Mucosa of rectum (tissue), 2 donors: ENCODE results near the gene ZNF407.

Experiments used
- H3K27ac ChIP-seq, 2 donors: one replicate each; pipeline ENCODE4 v1.7.0; 2013; ENCODE audit warnings: inconsistent platforms in 2 of 2, low read depth in 2 of 2, low read length in 2 of 2
- H3K27me3 ChIP-seq, 2 donors: one replicate each; pipeline ENCODE4 v1.7.0; 2013; ENCODE audit warnings: low read length in 2 of 2; ENCODE audit not compliant: control insufficient read depth in 2 of 2, insufficient read depth in 2 of 2
- H3K36me3 ChIP-seq, 2 donors: one replicate each; pipeline ENCODE4 v1.7.0; 2013; ENCODE audit warnings: low read length in 2 of 2; ENCODE audit not compliant: control insufficient read depth in 2 of 2, insufficient read depth in 2 of 2
- H3K4me1 ChIP-seq, 2 donors: one replicate each; pipeline ENCODE4 v1.7.0; 2013; ENCODE audit warnings: low read length in 2 of 2, mild to moderate bottlenecking in 1 of 2; ENCODE audit not compliant: control insufficient read depth in 2 of 2, insufficient read depth in 2 of 2
- H3K4me3 ChIP-seq, 2 donors: one replicate each; pipeline ENCODE4 v1.7.0; 2013; ENCODE audit warnings: low read length in 2 of 2
- H3K9ac ChIP-seq, 2 donors: one replicate each; pipeline ENCODE4 v1.7.0; 2013; ENCODE audit warnings: low read length in 2 of 2, low read depth in 1 of 2, mild to moderate bottlenecking in 1 of 2
- H3K9me3 ChIP-seq, 2 donors: one replicate each; pipeline ENCODE4 v1.7.0; 2013; ENCODE audit warnings: low read length in 2 of 2; ENCODE audit not compliant: control insufficient read depth in 2 of 2
- donor health status: healthy.
- donor health status: Normal muscosa, but diverticular disease.

ZNF407 gene

GRCh38 chr18:75000920-75001319 lies 403.2 kb downstream of the ZNF407 start:
- H3K27me3 ChIP-seq: no peaks in the 10 kb centered on the region
- H3K4me1 ChIP-seq: no peaks in the 10 kb centered on the region
- H3K4me3 ChIP-seq: no peak overlapping the region
- H3K36me3 ChIP-seq: no peaks in the 10 kb centered on the region
- H3K27ac ChIP-seq: no peak overlapping the region
- H3K9me3 ChIP-seq: no peaks in the 10 kb centered on the region
- no peak overlapping the region for H3K9ac ChIP-seq

GRCh38 chr18:75003039-75003438 lies 405.4 kb downstream of the ZNF407 start:
- Histone ChIP-seq H3K4me1 (no peaks in the 10 kb centered on the region), H3K36me3 (no peaks in the 10 kb centered on the region), H3K4me3 (no peak overlapping the region), H3K9ac (no peak overlapping the region), H3K27me3 (no peaks in the 10 kb centered on the region), H3K9me3 (no peaks in the 10 kb centered on the region), H3K27ac (no peak overlapping the region)

DNA sequence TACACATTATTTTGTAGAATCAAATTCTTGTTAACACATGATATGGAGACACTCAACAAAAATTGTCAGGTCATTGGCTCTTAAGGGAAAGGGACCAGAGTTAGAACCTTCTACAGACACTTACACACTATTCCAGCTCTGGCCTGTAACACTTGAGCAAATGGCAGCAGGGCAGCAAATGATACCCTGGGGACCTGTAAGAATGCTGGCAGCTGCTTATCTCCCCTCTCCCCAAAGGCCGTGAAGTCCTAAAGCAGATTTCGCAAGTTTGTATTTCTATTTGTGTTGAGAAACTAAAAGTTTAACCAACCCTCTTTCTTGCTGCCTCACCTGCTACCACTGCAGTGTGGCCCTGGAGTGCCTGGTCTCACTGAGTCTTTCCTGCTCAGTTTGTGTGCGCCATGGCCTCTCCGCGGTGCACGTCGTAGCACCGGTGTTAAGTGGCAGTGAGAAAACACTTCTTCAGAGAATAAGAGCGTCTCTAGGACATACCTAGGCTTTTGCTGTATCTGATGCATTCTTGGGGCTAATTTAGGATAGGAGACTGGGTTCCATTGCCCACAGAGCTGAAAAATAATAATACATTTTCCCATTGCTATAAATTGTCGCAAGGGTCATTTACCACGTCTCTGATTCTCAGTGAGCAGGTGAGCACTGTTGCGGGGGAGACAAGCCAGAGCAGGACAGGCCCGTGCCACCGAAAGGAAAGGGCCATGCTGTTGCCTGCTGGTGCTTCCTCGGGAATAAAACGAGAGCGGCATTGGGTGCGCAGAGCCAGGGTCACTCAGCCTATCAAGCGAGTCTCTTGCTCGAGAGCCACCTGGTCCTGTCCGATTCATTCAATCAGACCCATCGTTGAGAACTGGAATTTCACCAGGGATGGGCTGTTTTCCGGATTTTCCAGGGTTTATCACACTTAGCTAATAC lies 406.4 kb downstream of the ZNF407 start:
- H3K27ac ChIP-seq: no peak overlapping the region
- no peaks in the 10 kb centered on the region for H3K36me3 ChIP-seq
- no peak overlapping the region for H3K4me3 ChIP-seq
- H3K4me1 ChIP-seq: no peaks in the 10 kb centered on the region
- no peak overlapping the region for H3K9ac ChIP-seq
- H3K9me3 ChIP-seq: no peaks in the 10 kb centered on the region
- no peaks in the 10 kb centered on the region for H3K27me3 ChIP-seq

DNA sequence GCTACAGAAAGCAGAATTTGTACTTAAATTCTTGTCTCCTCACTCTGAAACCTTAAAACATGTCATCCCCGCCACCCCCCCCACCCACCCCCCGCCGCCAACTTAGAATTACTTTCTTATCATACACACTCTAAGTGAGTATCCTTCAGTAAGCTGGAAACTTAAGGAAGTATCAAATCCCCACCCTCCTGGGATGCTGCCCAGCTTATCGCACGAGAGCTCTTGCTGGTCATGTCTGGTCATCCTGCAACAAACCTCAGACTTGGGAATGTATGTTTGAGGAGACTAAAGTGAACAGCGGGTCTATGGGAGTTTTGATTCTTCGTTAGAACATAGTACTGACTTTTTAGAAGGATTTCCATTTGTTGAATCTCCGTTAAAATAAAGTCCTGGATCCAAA lies 408.0 kb downstream of the ZNF407 start:
- no peaks in the 10 kb centered on the region for H3K4me1 ChIP-seq
- no peaks in the 10 kb centered on the region for H3K36me3 ChIP-seq
- H3K9ac ChIP-seq: no peak overlapping the region
- H3K27ac ChIP-seq: no peak overlapping the region
- H3K4me3 ChIP-seq: no peak overlapping the region
- no peaks in the 10 kb centered on the region for H3K27me3 ChIP-seq
- no peaks in the 10 kb centered on the region for H3K9me3 ChIP-seq

DNA sequence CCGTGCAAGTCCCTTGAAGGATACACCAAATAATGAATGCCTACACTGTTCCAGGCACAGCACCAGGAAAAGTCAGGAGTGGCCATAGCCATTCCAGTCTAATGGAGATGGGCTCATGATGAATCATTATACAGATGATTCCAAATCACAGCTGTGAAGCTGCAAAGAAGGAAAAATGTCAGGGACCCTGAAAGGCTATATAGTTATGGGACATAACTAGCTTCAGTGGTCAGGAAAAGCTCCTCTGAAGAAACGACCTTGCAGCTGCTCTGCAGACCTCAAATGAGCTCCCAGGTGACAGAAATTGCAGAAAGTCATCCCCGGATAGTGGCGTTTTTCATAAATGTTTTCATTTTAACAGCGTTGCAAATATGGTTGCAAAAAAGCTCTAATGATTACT lies 410.5 kb downstream of the ZNF407 start:
- no peaks in the 10 kb centered on the region for H3K27me3 ChIP-seq
- no peak overlapping the region for H3K4me3 ChIP-seq
- H3K27ac ChIP-seq: no peak overlapping the region
- no peaks in the 10 kb centered on the region for H3K36me3 ChIP-seq
- no peak overlapping the region for H3K9ac ChIP-seq
- H3K9me3 ChIP-seq: no peaks in the 10 kb centered on the region
- no peaks in the 10 kb centered on the region for H3K4me1 ChIP-seq

GRCh38 chr18:75009296-75009695 lies 411.6 kb downstream of the ZNF407 start:
- H3K27me3 ChIP-seq: no peaks in the 10 kb centered on the region
- no peaks in the 10 kb centered on the region for H3K36me3 ChIP-seq
- H3K27ac ChIP-seq: no peak overlapping the region
- H3K9me3 ChIP-seq: no peaks in the 10 kb centered on the region
- H3K4me3 ChIP-seq: no peak overlapping the region
- no peak overlapping the region for H3K9ac ChIP-seq
- H3K4me1 ChIP-seq: no peaks in the 10 kb centered on the region

DNA sequence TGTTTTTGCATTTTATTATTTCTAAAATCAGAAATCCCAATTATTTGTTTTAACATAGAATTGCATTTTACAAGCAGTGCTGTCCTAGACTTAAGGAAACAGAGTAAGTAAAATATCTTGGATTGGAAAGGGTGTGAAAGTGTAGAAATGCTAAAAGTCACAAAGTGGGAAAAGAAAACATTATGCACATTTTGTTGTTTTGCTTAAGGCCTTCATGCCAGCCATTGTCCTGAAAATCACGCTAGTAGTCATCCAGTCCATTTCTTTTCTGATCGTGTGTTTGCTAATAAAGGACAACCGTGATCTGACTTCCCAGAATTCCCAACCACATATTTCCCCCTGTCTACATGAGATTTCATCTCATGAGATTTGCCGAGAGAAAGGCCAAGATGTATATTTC lies 412.2 kb downstream of the ZNF407 start:
- Histone ChIP-seq H3K4me1 (no peaks in the 10 kb centered on the region), H3K4me3 (no peak overlapping the region), H3K9me3 (no peaks in the 10 kb centered on the region), H3K9ac (no peak overlapping the region), H3K27me3 (no peaks in the 10 kb centered on the region), H3K36me3 (no peaks in the 10 kb centered on the region), H3K27ac (no peak overlapping the region)

GRCh38 chr18:75010278-75010677 lies 412.6 kb downstream of the ZNF407 start:
- no peak overlapping the region for H3K4me3 ChIP-seq
- H3K27me3 ChIP-seq: no peaks in the 10 kb centered on the region
- H3K4me1 ChIP-seq: no peaks in the 10 kb centered on the region
- H3K9ac ChIP-seq: no peak overlapping the region
- no peak overlapping the region for H3K27ac ChIP-seq
- H3K9me3 ChIP-seq: no peaks in the 10 kb centered on the region
- no peaks in the 10 kb centered on the region for H3K36me3 ChIP-seq

- no peaks in the 10 kb centered on the region for H3K9me3 ChIP-seq
- no peak overlapping the region for H3K9ac ChIP-seq
- no peaks in the 10 kb centered on the region for H3K4me1 ChIP-seq
- no peak overlapping the region for H3K27ac ChIP-seq
- H3K36me3 ChIP-seq: no peaks in the 10 kb centered on the region
- no peaks in the 10 kb centered on the region for H3K27me3 ChIP-seq
- no peak overlapping the region for H3K4me3 ChIP-seq
Observed at GRCh38 chr18:75010689-75011088, 413.0 kb downstream of the ZNF407 start.

GRCh38 chr18:75016025-75016717 lies 418.5 kb downstream of the ZNF407 start:
- Histone ChIP-seq H3K27me3 (no peaks in the 10 kb centered on the region), H3K4me1 (no peaks in the 10 kb centered on the region), H3K27ac (no peak overlapping the region), H3K36me3 (no peaks in the 10 kb centered on the region), H3K9ac (no peak overlapping the region), H3K9me3 (no peaks in the 10 kb centered on the region), H3K4me3 (no peak overlapping the region)
